Measurements from ENCODE around the gene KEAP1. TPM values are rescaled to one million over a fixed set of nuclear protein-coding genes. Genes with fewer than 3 reads are reported as not detected.

KEAP1 gene
- total RNA-seq, 1 donor from 2014 or later = 41.2 TPM

GRCh38 chr19:10449037-10449436 is 54.1 kb downstream of the KEAP1 start:
- TF ChIP-seq CTCF (conservative IDR thresholded peaks at IDR 0.05; ENCODE audit: low read depth, low read length) = no peak
- no peak for DNase-seq (ENCODE audit: low read depth)

GRCh38 chr19:10442698-10443097 is 60.5 kb downstream of the KEAP1 start:
- DNase-seq (ENCODE audit: low read depth) = no peak
- no peak for TF ChIP-seq CTCF (conservative IDR thresholded peaks at IDR 0.05; ENCODE audit: low read depth, low read length)
- H3K4me3 ChIP-seq (ENCODE audit: low read depth, low read length) = no peak overlapping the region

More at GRCh38 chr19:10449037-10449436, 54.1 kb downstream of the KEAP1 start:
- no peak overlapping the region for H3K4me3 ChIP-seq (ENCODE audit: low read depth, low read length)

- no peak for DNase-seq (ENCODE audit: low read depth)
- no peak overlapping the region for H3K4me3 ChIP-seq (ENCODE audit: low read depth, low read length)
- no peak for TF ChIP-seq CTCF (conservative IDR thresholded peaks at IDR 0.05; ENCODE audit: low read depth, low read length)
Measured at GRCh38 chr19:10439588-10439987, 63.6 kb downstream of the KEAP1 start.

Other genes starting within 250 kb of the KEAP1 start
- gene ICAM1, start 232.2 kb downstream of the KEAP1 start, total RNA-seq = 17.1 and 36.3 TPM in 2 replicates
- gene ICAM4, start 216.4 kb downstream of the KEAP1 start, total RNA-seq = not detected in 2 replicates
- gene ICAM5, start 213.4 kb downstream of the KEAP1 start, total RNA-seq = 0.14 TPM in 1 of 2 replicates, not detected in the other
- gene ZGLP1, start 193.5 kb downstream of the KEAP1 start, total RNA-seq = 0.35 and 2.4 TPM in 2 replicates
- gene FDX2, start 187.3 kb downstream of the KEAP1 start, total RNA-seq = 48.2 and 57.6 TPM in 2 replicates
- 29.5 and 34.1 TPM in 2 replicates for gene RAVER1, start 169.8 kb downstream of the KEAP1 start, total RNA-seq
- gene ICAM3, start 163.7 kb downstream of the KEAP1 start, total RNA-seq = 3.4 and 3.8 TPM in 2 replicates
- 95.4 and 103 TPM in 2 replicates for gene TYK2, start 122.8 kb downstream of the KEAP1 start, total RNA-seq
- 155 and 262 TPM in 2 replicates for gene CDC37, start 99.8 kb downstream of the KEAP1 start, total RNA-seq
- 0.40 and 2.0 TPM in 2 replicates for gene PDE4A, start 82.8 kb downstream of the KEAP1 start, total RNA-seq
- not detected in 2 replicates for gene S1PR5, start 14.1 kb upstream of the KEAP1 start, total RNA-seq
- 31.4 and 35.9 TPM in 2 replicates for gene ATG4D, start 40.5 kb upstream of the KEAP1 start, total RNA-seq
- 16.7 and 18.2 TPM in 2 replicates for gene KRI1, start 62.7 kb upstream of the KEAP1 start, total RNA-seq
- gene CDKN2D, start 65.6 kb upstream of the KEAP1 start, total RNA-seq = 5.1 and 17.1 TPM in 2 replicates
- gene AP1M2, start 84.0 kb upstream of the KEAP1 start, total RNA-seq = 39.7 and 47.2 TPM in 2 replicates
- 48.5 and 52.0 TPM in 2 replicates for gene SLC44A2, start 122.2 kb upstream of the KEAP1 start, total RNA-seq
- 125 and 208 TPM in 2 replicates for gene ILF3, start 151.0 kb upstream of the KEAP1 start, total RNA-seq
- 21.7 and 33.4 TPM in 2 replicates for gene QTRT1, start 198.1 kb upstream of the KEAP1 start, total RNA-seq
- gene DNM2, start 214.7 kb upstream of the KEAP1 start, total RNA-seq = 94.5 and 103 TPM in 2 replicates